PC-3 (cell line): Measurements from ENCODE around the gene ALG9.

Experiments
- EZH2 ChIP-seq: fragments of 300-600 bp; sonication (generic); IDR thresholded peaks from one replicate; pipeline ENCODE4 v1.6.1; 2017; ENCODE audit warnings: antibody characterized with exemption, mild to moderate bottlenecking, low read length; ENCODE audit not compliant: unreplicated experiment
- EZH2phosphoT487 ChIP-seq: fragments of 300-600 bp; sonication (generic); IDR thresholded peaks from 2 replicates; pipeline ENCODE4 v1.6.1; 2018; ENCODE audit warnings: mild to moderate bottlenecking, antibody characterized with exemption, low read length, borderline replicate concordance
- TF ChIP-seq, protein P1 (sequence below): fragments of 300-600 bp; sonication (generic); conservative IDR thresholded peaks from 2 replicates; pipeline ENCODE4 v1.5.1; 2017; ENCODE audit warnings: antibody characterized with exemption, low read depth, mild to moderate bottlenecking, low read length

DNA sequence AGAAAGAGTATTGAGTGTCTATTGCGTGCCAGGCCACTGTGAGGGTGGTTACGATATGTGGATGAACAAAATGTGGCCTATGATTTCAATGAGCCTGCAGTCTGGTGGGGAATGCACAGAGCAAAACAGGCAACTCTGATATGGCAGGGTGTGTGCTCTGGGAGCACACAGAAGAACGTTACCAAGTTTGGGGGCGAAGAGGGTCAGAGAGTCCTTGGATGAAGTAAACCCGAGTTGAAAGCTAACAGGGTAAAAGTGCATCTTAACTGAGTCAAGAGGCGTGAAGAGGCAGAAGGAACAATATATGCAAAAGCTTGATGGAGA lies 8.2 kb upstream of the ALG9 start:
- no peak for TF ChIP-seq EZH2
- TF ChIP-seq, protein P1, sequence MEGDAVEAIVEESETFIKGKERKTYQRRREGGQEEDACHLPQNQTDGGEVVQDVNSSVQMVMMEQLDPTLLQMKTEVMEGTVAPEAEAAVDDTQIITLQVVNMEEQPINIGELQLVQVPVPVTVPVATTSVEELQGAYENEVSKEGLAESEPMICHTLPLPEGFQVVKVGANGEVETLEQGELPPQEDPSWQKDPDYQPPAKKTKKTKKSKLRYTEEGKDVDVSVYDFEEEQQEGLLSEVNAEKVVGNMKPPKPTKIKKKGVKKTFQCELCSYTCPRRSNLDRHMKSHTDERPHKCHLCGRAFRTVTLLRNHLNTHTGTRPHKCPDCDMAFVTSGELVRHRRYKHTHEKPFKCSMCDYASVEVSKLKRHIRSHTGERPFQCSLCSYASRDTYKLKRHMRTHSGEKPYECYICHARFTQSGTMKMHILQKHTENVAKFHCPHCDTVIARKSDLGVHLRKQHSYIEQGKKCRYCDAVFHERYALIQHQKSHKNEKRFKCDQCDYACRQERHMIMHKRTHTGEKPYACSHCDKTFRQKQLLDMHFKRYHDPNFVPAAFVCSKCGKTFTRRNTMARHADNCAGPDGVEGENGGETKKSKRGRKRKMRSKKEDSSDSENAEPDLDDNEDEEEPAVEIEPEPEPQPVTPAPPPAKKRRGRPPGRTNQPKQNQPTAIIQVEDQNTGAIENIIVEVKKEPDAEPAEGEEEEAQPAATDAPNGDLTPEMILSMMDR, result no peak
- TF ChIP-seq EZH2phosphoT487, result no peak
